K562 (cell line): ENCODE results near the gene VPS9D1. TPM values are rescaled to one million over a fixed set of nuclear protein-coding genes. Genes with fewer than 3 reads are reported as not detected.

ENCODE experiments used
- ARID1B ChIP-seq: fragments of 450-650 bp; IDR thresholded peaks from 2 replicates; pipeline ENCODE4 v1.6.1; 2016; ENCODE audit warnings: antibody characterized with exemption, mild to moderate bottlenecking, inconsistent platforms
- ARNT ChIP-seq, 2 experiments: fragments of 450-650 bp; IDR thresholded peaks; 2 replicates each; pipeline ENCODE4 v1.6.1; 2016; ENCODE audit warnings: mild to moderate bottlenecking in 1 of 2
- CREM ChIP-seq: IDR thresholded peaks from 2 replicates; pipeline ENCODE4 v1.6.1; 2014; ENCODE audit warnings: antibody characterized with exemption, low read depth
- CTCF ChIP-seq, 3 experiments: IDR thresholded peaks in 2 of 3; conservative IDR thresholded peaks in 1 of 3; 2 replicates each; pipeline ENCODE4 v1.5.1; 2011 to 2012; ENCODE audit warnings: low read length in 3 of 3, mild to moderate bottlenecking in 3 of 3, control low read depth in 2 of 3, improper control_type of control experiment in 1 of 3, inconsistent platforms in 1 of 3, low read depth in 1 of 3, mixed read lengths in 1 of 3, moderate library complexity in 1 of 3; ENCODE audit not compliant: insufficient read depth in 2 of 3
- ELF1 ChIP-seq: fragments of 200-800 bp; sonication (Bioruptor generic); IDR thresholded peaks from 2 replicates; pipeline ENCODE4 v1.6.1; 2016; ENCODE audit warnings: missing genetic modification characterization, missing compliant biosample characterization
- GABPB2 ChIP-seq: fragments of 250-450 bp; sonication (Bioruptor Pico); conservative IDR thresholded peaks from 2 replicates; pipeline ENCODE4 v1.5.1; 2021; ENCODE audit warnings: mild to moderate bottlenecking
- HNRNPK ChIP-seq: fragments of 200-400 bp; formaldehyde crosslinking; IDR thresholded peaks from one replicate; pipeline ENCODE4 v1.6.1; 2018; ENCODE audit warnings: mild to moderate bottlenecking, low read depth, low read length; ENCODE audit not compliant: poor library complexity, severe bottlenecking
- NCOA1 ChIP-seq: fragments of 450-650 bp; IDR thresholded peaks from 2 replicates; pipeline ENCODE4 v1.6.1; 2016; ENCODE audit warnings: low read depth
- NR3C1 ChIP-seq: sonication (generic); formaldehyde crosslinking; IDR thresholded peaks from 2 replicates; pipeline ENCODE4 v1.8.1; 2022; ENCODE audit warnings: missing genetic modification reagents
- PCBP2 ChIP-seq: fragments of 200-400 bp; formaldehyde crosslinking; IDR thresholded peaks from 2 replicates; pipeline ENCODE4 v1.6.1; 2018; ENCODE audit warnings: low read length, low read depth, mild to moderate bottlenecking, moderate library complexity; ENCODE audit not compliant: poor library complexity, severe bottlenecking
- POLR2H ChIP-seq: IDR thresholded peaks from 2 replicates; pipeline ENCODE4 v1.6.1; 2016; ENCODE audit warnings: missing genetic modification characterization, low read depth, mild to moderate bottlenecking, control low read depth, missing compliant biosample characterization, moderate library complexity
- PRDM10 ChIP-seq: fragments of 450-650 bp; IDR thresholded peaks from 2 replicates; pipeline ENCODE4 v1.6.1; 2018; ENCODE audit not compliant: partially characterized antibody
- TCF15 ChIP-seq: fragments of 250-450 bp; sonication (Bioruptor Pico); IDR thresholded peaks from 2 replicates; pipeline ENCODE4 v1.8.0; 2022; ENCODE audit warnings: moderate library complexity, mild to moderate bottlenecking, inconsistent platforms
- U2AF2 ChIP-seq: fragments of 200-400 bp; formaldehyde crosslinking; optimal IDR thresholded peaks from 2 replicates; pipeline ENCODE3; 2017; ENCODE audit warnings: low read depth, mild to moderate bottlenecking, low read length
- WHSC1 ChIP-seq: IDR thresholded peaks from one replicate; pipeline ENCODE4 v1.6.1; 2012; ENCODE audit warnings: low read length, control low read depth, inconsistent platforms
- ZNF121 ChIP-seq: sonication (generic); formaldehyde crosslinking; conservative IDR thresholded peaks from 2 replicates; pipeline ENCODE4 v1.8.0; 2022; ENCODE audit warnings: missing genetic modification reagents
- ZNF23 ChIP-seq: fragments of 250-450 bp; sonication (Bioruptor Pico); IDR thresholded peaks from 2 replicates; pipeline ENCODE4 v1.4.0; 2020; ENCODE audit warnings: mild to moderate bottlenecking
- polyA plus RNA-seq, 8 experiments: library from polyadenylated mRNA; depleted of rRNA in 4 of 8; stranded (reverse) in 5 of 8; unstranded in 3 of 8; fragments of >200 nt; fragmentation: Nextera tagmentation in 2 of 8; fragmentation: Illumina TruSeq in 1 of 8; extraction: Ambion mirVana in 2 of 8; extraction: Trizol in 1 of 8; gene quantifications; 2 replicates each; pipeline versions ENCODE4 v1.2.1 to v1.2.3, GENCODE V29; 2011 to 2014; ENCODE audit warnings: inconsistent platforms in 1 of 8, missing spikeins in 1 of 8
- total RNA-seq, 7 experiments: library from RNA; depleted of rRNA in 6 of 7; stranded (reverse); fragments of >200 nt in 6 of 7; fragmentation: Illumina TruSeq in 2 of 7; extraction: Trizol in 2 of 7; gene quantifications; 2 replicates each; pipeline versions ENCODE4 v1.2.1 to v1.2.3, GENCODE V29; 2011 to 2021; ENCODE audit warnings: low replicate concordance in 1 of 7
- TF ChIP-seq, protein P1 (sequence below): sonication (generic); formaldehyde crosslinking; IDR thresholded peaks from 2 replicates; pipeline ENCODE4 v1.4.0; 2020; ENCODE audit warnings: mild to moderate bottlenecking, missing genetic modification reagents
- TF ChIP-seq, protein P2 (sequence below): fragments of 250-450 bp; sonication (Bioruptor Pico); IDR thresholded peaks from 2 replicates; pipeline ENCODE4 v1.5.0; 2021

The VPS9D1 gene
- total and polyA plus RNA-seq, 9 of the 15 experiments (the other 6 are each of a cell fraction or from before 2014, with no cell fraction given), result 0.33 to 3.1 (median 1.1) TPM

DNA sequence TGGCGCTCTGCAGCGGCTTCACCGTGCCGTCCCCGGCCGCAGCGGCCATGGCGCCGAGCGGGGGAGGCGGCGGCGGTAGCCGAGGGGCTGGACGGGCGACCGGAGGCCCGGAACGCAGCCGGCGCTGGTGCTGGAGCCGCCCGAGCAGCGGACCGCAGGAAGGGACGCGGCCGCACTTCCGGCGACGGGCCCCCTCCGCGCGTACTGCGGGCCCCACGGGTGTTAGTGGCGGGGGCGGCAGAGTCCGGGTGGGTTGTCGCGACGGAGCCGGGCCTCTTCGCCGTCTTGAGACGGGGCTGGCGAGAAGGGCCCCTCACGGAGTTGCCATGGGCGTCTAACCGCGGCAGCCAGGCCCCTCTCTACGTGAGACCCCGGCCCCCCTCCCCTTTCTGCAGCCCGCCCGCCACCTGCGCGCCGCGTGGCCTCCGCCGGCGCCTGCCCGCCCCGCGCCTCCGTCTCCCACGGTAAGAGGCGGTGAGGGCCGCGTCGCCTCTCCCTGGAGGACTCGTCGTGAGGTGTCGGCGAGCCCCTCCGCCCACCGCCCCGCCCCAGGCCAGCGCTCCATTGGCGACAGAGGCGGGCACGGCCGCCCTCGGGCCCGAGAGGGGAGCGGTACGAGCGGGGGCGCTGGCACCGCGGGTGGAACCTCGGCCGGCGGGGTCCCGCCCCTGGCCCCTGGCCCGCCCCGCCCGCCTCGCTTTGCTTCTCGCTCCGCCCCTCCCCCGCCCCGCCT lies at the start of gene VPS9D1, which contains the start of gene ZNF276 (continued):
- TF ChIP-seq, protein P1, sequence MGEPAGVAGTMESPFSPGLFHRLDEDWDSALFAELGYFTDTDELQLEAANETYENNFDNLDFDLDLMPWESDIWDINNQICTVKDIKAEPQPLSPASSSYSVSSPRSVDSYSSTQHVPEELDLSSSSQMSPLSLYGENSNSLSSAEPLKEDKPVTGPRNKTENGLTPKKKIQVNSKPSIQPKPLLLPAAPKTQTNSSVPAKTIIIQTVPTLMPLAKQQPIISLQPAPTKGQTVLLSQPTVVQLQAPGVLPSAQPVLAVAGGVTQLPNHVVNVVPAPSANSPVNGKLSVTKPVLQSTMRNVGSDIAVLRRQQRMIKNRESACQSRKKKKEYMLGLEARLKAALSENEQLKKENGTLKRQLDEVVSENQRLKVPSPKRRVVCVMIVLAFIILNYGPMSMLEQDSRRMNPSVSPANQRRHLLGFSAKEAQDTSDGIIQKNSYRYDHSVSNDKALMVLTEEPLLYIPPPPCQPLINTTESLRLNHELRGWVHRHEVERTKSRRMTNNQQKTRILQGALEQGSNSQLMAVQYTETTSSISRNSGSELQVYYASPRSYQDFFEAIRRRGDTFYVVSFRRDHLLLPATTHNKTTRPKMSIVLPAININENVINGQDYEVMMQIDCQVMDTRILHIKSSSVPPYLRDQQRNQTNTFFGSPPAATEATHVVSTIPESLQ (CRISPR knock-in tag), result no peak
- TF ChIP-seq PCBP2 (no peak), ZNF23 (no peak), NCOA1 (peak; percentile 76; the same call in 1 of the 2 replicates), ZNF121 (CRISPR knock-in tag) (peak; percentile 19; the same call in 1 of the 2 replicates), WHSC1 (no peak), CTCF (IDR thresholded peaks at IDR 0.05 in 2 of 3, conservative IDR thresholded peaks at IDR 0.05 in 1 of 3; ENCODE audit: insufficient read depth in 2 of 3, low read depth in 1 of 3, low read length in 3 of 3) (no peak), ELF1 (tag) (peak; percentile 63), HNRNPK (no peak), GABPB2 (CRISPR knock-in tag) (no peak), U2AF2 (no peak), CREM (peak; percentile 86), PRDM10 (no peak), ARID1B (no peak), NR3C1 (CRISPR knock-in tag) (peak; percentile 77; the same call in 1 of the 2 replicates), ARNT (IDR thresholded peaks at IDR 0.05) (no peak), TCF15 (CRISPR knock-in tag) (no peak), POLR2H (tag) (peak; percentile 58)
- TF ChIP-seq, protein P2, sequence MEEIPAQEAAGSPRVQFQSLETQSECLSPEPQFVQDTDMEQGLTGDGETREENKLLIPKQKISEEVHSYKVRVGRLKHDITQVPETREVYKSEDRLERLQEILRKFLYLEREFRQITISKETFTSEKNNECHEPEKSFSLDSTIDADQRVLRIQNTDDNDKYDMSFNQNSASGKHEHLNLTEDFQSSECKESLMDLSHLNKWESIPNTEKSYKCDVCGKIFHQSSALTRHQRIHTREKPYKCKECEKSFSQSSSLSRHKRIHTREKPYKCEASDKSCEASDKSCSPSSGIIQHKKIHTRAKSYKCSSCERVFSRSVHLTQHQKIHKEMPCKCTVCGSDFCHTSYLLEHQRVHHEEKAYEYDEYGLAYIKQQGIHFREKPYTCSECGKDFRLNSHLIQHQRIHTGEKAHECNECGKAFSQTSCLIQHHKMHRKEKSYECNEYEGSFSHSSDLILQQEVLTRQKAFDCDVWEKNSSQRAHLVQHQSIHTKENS (CRISPR knock-in tag), result no peak
